NCI-H1417 (cell line): ENCODE measurements around the gene PTH.

Experiments
- DNase-seq, 3 experiments: peaks; one replicate each; lab custom pipeline; 2025; lab: John Stamatoyannopoulos, UW

The PTH gene

DNA sequence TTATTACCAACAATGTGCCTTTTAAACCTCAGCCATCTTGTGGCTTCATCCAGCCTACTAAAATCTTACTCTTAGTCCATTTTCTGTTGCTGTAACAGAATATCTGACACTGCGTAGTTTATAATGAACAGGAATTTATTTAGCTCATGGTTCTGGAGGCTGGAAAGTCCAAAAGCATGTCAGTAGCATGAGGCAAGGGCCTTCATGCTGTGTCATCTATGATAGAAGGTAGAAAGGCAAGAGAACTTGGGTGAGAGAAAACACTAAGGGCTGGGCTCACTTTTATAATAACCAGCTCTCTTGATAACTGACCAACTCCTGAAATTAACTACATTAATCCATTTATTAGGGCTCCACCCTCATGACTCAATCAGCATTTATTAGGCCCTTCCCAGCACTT lies 46.3 kb downstream of the PTH start:
- DNase-seq, result no peak

DNA sequence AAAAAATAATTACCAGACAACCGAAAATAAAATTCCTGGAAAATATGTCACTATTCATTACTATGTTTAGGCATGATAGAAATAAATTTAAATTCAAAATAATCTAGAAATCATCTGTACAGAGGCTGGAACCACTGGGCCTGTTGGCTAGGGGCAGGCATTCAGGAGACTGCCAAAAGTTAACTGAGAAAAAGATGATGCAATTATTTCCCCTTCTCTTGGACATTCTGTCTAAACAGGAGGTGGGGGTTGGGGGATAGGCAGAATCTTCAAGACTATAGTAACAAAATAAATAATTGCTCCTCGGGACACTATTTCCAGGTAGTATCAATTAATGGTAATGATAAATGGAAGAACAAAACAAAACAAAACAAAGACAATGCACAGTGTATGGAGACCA lies 46.9 kb downstream of the PTH start:
- no peak for DNase-seq

DNA sequence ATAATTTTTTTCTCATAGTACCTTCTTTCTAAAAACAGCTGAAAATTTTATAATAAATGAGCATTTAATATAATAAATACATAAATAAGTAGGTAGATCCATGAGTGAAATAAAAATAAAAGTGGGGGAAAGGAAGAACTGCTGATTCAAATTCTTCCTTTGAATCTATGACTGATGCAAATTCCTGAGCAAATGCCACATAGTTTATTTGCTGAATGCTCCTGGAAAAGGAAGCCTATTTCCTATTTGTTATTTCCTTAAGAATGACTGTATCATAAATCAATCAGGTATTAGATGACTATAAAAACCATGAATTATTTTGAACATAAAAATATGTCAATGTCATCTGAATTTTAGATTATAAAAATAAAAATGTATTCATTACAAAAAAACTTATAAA lies 49.4 kb downstream of the PTH start:
- DNase-seq, result no peak

- no peak for DNase-seq
Observed at GRCh38 chr11:13445588-13445987, 50.2 kb downstream of the PTH start.
